IPS-18a (cell line): ENCODE data around the gene RCOR1.

Experiments used
- H3K27ac ChIP-seq: one replicate; pipeline ENCODE4 v1.5.1; 2013; ENCODE audit warnings: low read length
- H3K27me3 ChIP-seq: one replicate; pipeline ENCODE4 v1.6.1; 2013; ENCODE audit warnings: mild to moderate bottlenecking, low read length; ENCODE audit not compliant: control insufficient read depth, insufficient read depth
- H3K36me3 ChIP-seq: one replicate; pipeline ENCODE4 v1.6.1; 2013; ENCODE audit warnings: low read depth, low read length; ENCODE audit not compliant: control insufficient read depth
- H3K4me1 ChIP-seq: one replicate; pipeline ENCODE4 v1.6.1; 2013; ENCODE audit warnings: low read depth, low read length; ENCODE audit not compliant: control insufficient read depth
- H3K4me3 ChIP-seq: one replicate; pipeline ENCODE4 v1.5.1; 2013; ENCODE audit warnings: low read length
- H3K9ac ChIP-seq: one replicate; pipeline ENCODE4 v1.6.1; 2013; ENCODE audit warnings: mild to moderate bottlenecking, low read length, moderate library complexity
- H3K9me3 ChIP-seq: one replicate; pipeline ENCODE4 v1.6.1; 2013; ENCODE audit warnings: low read depth, low read length; ENCODE audit not compliant: control insufficient read depth

Gene RCOR1

GRCh38 chr14:102726191-102726949 lies 133.9 kb downstream of the RCOR1 start:
- Histone ChIP-seq H3K4me3 (no peak overlapping the region), H3K36me3 (peaks cover 46% of the 10 kb centered on the region), H3K27ac (no peak overlapping the region)

GRCh38 chr14:102727336-102728095 lies 135.1 kb downstream of the RCOR1 start:
- Histone ChIP-seq H3K9me3 (no peaks in the 10 kb centered on the region), H3K27me3 (no peaks in the 10 kb centered on the region), H3K4me3 (no peak overlapping the region), H3K9ac (no peak overlapping the region), H3K4me1 (peaks cover 2% of the 10 kb centered on the region), H3K27ac (no peak overlapping the region), H3K36me3 (peaks cover 37% of the 10 kb centered on the region)

More at GRCh38 chr14:102726191-102726949, 133.9 kb downstream of the RCOR1 start:
- H3K9me3 ChIP-seq, result no peaks in the 10 kb centered on the region
- H3K9ac ChIP-seq, result no peak overlapping the region
- no peaks in the 10 kb centered on the region for H3K27me3 ChIP-seq
- peaks cover 4% of the 10 kb centered on the region for H3K4me1 ChIP-seq

GRCh38 chr14:102728501-102728900 lies 136.1 kb downstream of the RCOR1 start:
- Histone ChIP-seq H3K4me1 (no peaks in the 10 kb centered on the region), H3K9ac (no peak overlapping the region), H3K27me3 (no peaks in the 10 kb centered on the region), H3K36me3 (peaks cover 30% of the 10 kb centered on the region), H3K27ac (no peak overlapping the region), H3K9me3 (no peaks in the 10 kb centered on the region), H3K4me3 (no peak overlapping the region)

- H3K27ac ChIP-seq, result no peak overlapping the region
- no peaks in the 10 kb centered on the region for H3K9me3 ChIP-seq
- no peaks in the 10 kb centered on the region for H3K27me3 ChIP-seq
- no peaks in the 10 kb centered on the region for H3K4me1 ChIP-seq
- peaks cover 25% of the 10 kb centered on the region for H3K36me3 ChIP-seq
- H3K9ac ChIP-seq, result no peak overlapping the region
- no peak overlapping the region for H3K4me3 ChIP-seq
Measured at GRCh38 chr14:102729268-102729667, 136.8 kb downstream of the RCOR1 start.

GRCh38 chr14:102729825-102730224 lies 137.4 kb downstream of the RCOR1 start:
- Histone ChIP-seq H3K9me3 (no peaks in the 10 kb centered on the region), H3K4me3 (no peak overlapping the region), H3K27ac (no peak overlapping the region), H3K4me1 (no peaks in the 10 kb centered on the region), H3K36me3 (peaks cover 22% of the 10 kb centered on the region), H3K27me3 (no peaks in the 10 kb centered on the region), H3K9ac (no peak overlapping the region)

GRCh38 chr14:102731101-102731870 lies 138.8 kb downstream of the RCOR1 start:
- H3K4me3 ChIP-seq, result no peak overlapping the region
- peaks cover 23% of the 10 kb centered on the region for H3K36me3 ChIP-seq

GRCh38 chr14:102731871-102732800 lies 139.7 kb downstream of the RCOR1 start:
- no peaks in the 10 kb centered on the region for H3K27me3 ChIP-seq
- no peaks in the 10 kb centered on the region for H3K4me1 ChIP-seq
- H3K27ac ChIP-seq, result no peak overlapping the region
- H3K9ac ChIP-seq, result no peak overlapping the region
- H3K4me3 ChIP-seq, result no peak overlapping the region
- no peaks in the 10 kb centered on the region for H3K9me3 ChIP-seq
- H3K36me3 ChIP-seq, result peaks cover 17% of the 10 kb centered on the region

More at GRCh38 chr14:102731101-102731870, 138.8 kb downstream of the RCOR1 start:
- Histone ChIP-seq H3K4me1 (no peaks in the 10 kb centered on the region), H3K27me3 (no peaks in the 10 kb centered on the region), H3K9me3 (no peaks in the 10 kb centered on the region), H3K27ac (no peak overlapping the region), H3K9ac (no peak overlapping the region)

- no peaks in the 10 kb centered on the region for H3K27me3 ChIP-seq
- H3K27ac ChIP-seq, result no peak overlapping the region
- H3K4me3 ChIP-seq, result no peak overlapping the region
- H3K4me1 ChIP-seq, result no peaks in the 10 kb centered on the region
- H3K9ac ChIP-seq, result no peak overlapping the region
- no peaks in the 10 kb centered on the region for H3K9me3 ChIP-seq
- peaks cover 10% of the 10 kb centered on the region for H3K36me3 ChIP-seq
Measured at GRCh38 chr14:102732924-102733323, 140.5 kb downstream of the RCOR1 start.

GRCh38 chr14:102733326-102733725 lies 140.9 kb downstream of the RCOR1 start:
- peaks cover 6% of the 10 kb centered on the region for H3K36me3 ChIP-seq
- H3K4me3 ChIP-seq, result no peak overlapping the region
- no peaks in the 10 kb centered on the region for H3K4me1 ChIP-seq
- H3K9ac ChIP-seq, result no peak overlapping the region
- no peaks in the 10 kb centered on the region for H3K9me3 ChIP-seq
- no peak overlapping the region for H3K27ac ChIP-seq
- no peaks in the 10 kb centered on the region for H3K27me3 ChIP-seq

GRCh38 chr14:102734436-102734835 lies 142.0 kb downstream of the RCOR1 start:
- H3K36me3 ChIP-seq, result peaks cover 3% of the 10 kb centered on the region
- H3K4me1 ChIP-seq, result no peaks in the 10 kb centered on the region
- H3K27me3 ChIP-seq, result no peaks in the 10 kb centered on the region

More at GRCh38 chr14:102734436-102734835, 142.0 kb downstream of the RCOR1 start:
- Histone ChIP-seq H3K9ac (no peak overlapping the region), H3K9me3 (no peaks in the 10 kb centered on the region), H3K27ac (no peak overlapping the region), H3K4me3 (no peak overlapping the region)
